GM12878 (cell line): Measurements from ENCODE around the gene UGT1A7. TPM values are rescaled to one million over a fixed set of nuclear protein-coding genes. Genes with fewer than 3 reads are reported as not detected.

Experiments
- ATAC-seq: fragments of 200-7000 bp; cut with Tn5 transposase; 3 replicates; pipeline ENCODE4 v1.9.1; 2020; ENCODE audit warnings: mild to moderate bottlenecking, moderate library complexity
- BruUV-seq: library from RNA; stranded (reverse); fragments of 400-500 nt; replicated peaks from 2 replicates; lab custom pipeline; 2021; lab: Mats Ljungman, UMichigan
- CTCF ChIA-PET: fragments of 300-600 bp; sonication (Branson Sonifier 250); formaldehyde crosslinking; extraction: SDS; loops from one replicate; lab custom pipeline; 2021; ENCODE audit warnings: inconsistent platforms; lab: Yijun Ruan, JAX
- POLR2A ChIA-PET: fragments of 350-600 bp; formaldehyde crosslinking; extraction: SDS; loops from one replicate; lab custom pipeline; 2021; ENCODE audit warnings: inconsistent platforms; lab: Charles Lee
- RAD21 ChIA-PET: fragments of 300-600 bp; sonication (Branson Sonifier 250); formaldehyde crosslinking; loops from one replicate; lab custom pipeline; 2023; ENCODE audit warnings: antibody characterized with exemption; ENCODE audit not compliant: unreplicated experiment; lab: Charles Lee
- SMC1A ChIA-PET: fragments of 300-600 bp; sonication (Branson Sonifier 250); formaldehyde crosslinking; loops from one replicate; lab custom pipeline; 2023; ENCODE audit not compliant: unreplicated experiment, uncharacterized antibody; lab: Charles Lee
- DNase-seq: peaks from one replicate; pipeline ENCODE4 v3.0.0-alpha.2; 2011; ENCODE audit warnings: low read depth, low spot score
- FAIRE-seq: peaks from 3 replicates; lab custom pipeline; 2011; peaks lifted over from hg19 to GRCh38; lab: Jason Lieb, UNC
- H2AFZ ChIP-seq: 2 replicates; pipeline ENCODE4 v1.6.0; 2011; ENCODE audit warnings: low read depth, low read length, control low read depth; ENCODE audit not compliant: control insufficient read depth
- H3K27ac ChIP-seq: 2 replicates; pipeline ENCODE4 v1.5.1; 2011; ENCODE audit warnings: control low read depth; ENCODE audit not compliant: control insufficient read depth, insufficient read depth
- H3K27me3 ChIP-seq, 2 experiments: replicated peaks in 1 of 2; 2 replicates each; pipeline versions ENCODE4 v1.6.0 to v1.6.1; 2011; ENCODE audit warnings: low read length in 1 of 2; ENCODE audit not compliant: control insufficient read depth in 2 of 2, insufficient read depth in 2 of 2
- H3K36me3 ChIP-seq, 2 experiments: 2 replicates each; pipeline ENCODE4 v1.5.1; 2011; ENCODE audit warnings: low read length in 1 of 2; ENCODE audit not compliant: control insufficient read depth in 2 of 2, insufficient read depth in 2 of 2
- H3K4me1 ChIP-seq: 2 replicates; pipeline ENCODE4 v1.6.1; 2011; ENCODE audit warnings: mild to moderate bottlenecking, low read length, moderate library complexity, mixed read lengths; ENCODE audit not compliant: control insufficient read depth, insufficient read depth
- H3K4me2 ChIP-seq: 2 replicates; pipeline ENCODE4 v1.6.0; 2011; ENCODE audit warnings: control low read depth; ENCODE audit not compliant: control insufficient read depth, insufficient read depth
- H3K4me3 ChIP-seq: fragments of 200-600 bp; sonication (generic); 2 replicates; pipeline ENCODE4 v1.5.1; 2016
- H3K79me2 ChIP-seq: 2 replicates; pipeline ENCODE4 v1.6.0; 2011; ENCODE audit warnings: low read length; ENCODE audit not compliant: control insufficient read depth, insufficient read depth
- H3K9ac ChIP-seq: 2 replicates; pipeline ENCODE4 v1.8.0; 2011; ENCODE audit warnings: low read length, control low read depth, mixed read lengths; ENCODE audit not compliant: control insufficient read depth, insufficient read depth
- H3K9me3 ChIP-seq: replicated peaks from 3 replicates; pipeline ENCODE4 v1.5.1; 2011; ENCODE audit warnings: mild to moderate bottlenecking, low read length; ENCODE audit not compliant: control insufficient read depth, insufficient read depth
- H4K20me1 ChIP-seq: 2 replicates; pipeline ENCODE4 v1.6.0; 2011; ENCODE audit not compliant: control insufficient read depth, insufficient read depth
- ATF7 ChIP-seq: fragments of 450-650 bp; IDR thresholded peaks from 2 replicates; pipeline ENCODE4 v1.6.1; 2016; ENCODE audit warnings: low read depth, mild to moderate bottlenecking
- GATAD2B ChIP-seq: fragments of 450-650 bp; conservative IDR thresholded peaks from 2 replicates; pipeline ENCODE4 v1.6.1; 2017; ENCODE audit warnings: low read depth, mild to moderate bottlenecking, moderate library complexity
- IRF4 ChIP-seq: IDR thresholded peaks from 2 replicates; pipeline ENCODE4 v1.6.1; 2011; ENCODE audit warnings: low read depth, low read length
- KLF5 ChIP-seq: fragments of 450-650 bp; IDR thresholded peaks from 2 replicates; pipeline ENCODE4 v1.6.1; 2014; ENCODE audit warnings: mild to moderate bottlenecking; ENCODE audit not compliant: partially characterized antibody
- MTA2 ChIP-seq: fragments of 450-650 bp; IDR thresholded peaks from 2 replicates; pipeline ENCODE4 v1.6.1; 2016; ENCODE audit warnings: low read depth, mild to moderate bottlenecking, moderate library complexity
- NFIC ChIP-seq: IDR thresholded peaks from 2 replicates; pipeline ENCODE4 v1.6.1; 2012; ENCODE audit warnings: low read depth, mild to moderate bottlenecking, inconsistent platforms, low read length, moderate library complexity
- NFXL1 ChIP-seq: fragments of 450-650 bp; IDR thresholded peaks from 2 replicates; pipeline ENCODE4 v1.6.1; 2017; ENCODE audit warnings: antibody characterized with exemption, mild to moderate bottlenecking, borderline replicate concordance
- PBX3 ChIP-seq: IDR thresholded peaks from 2 replicates; pipeline ENCODE4 v1.6.1; 2011; ENCODE audit warnings: mild to moderate bottlenecking, low read depth, low read length, moderate library complexity; ENCODE audit not compliant: insufficient replicate concordance
- RAD21 ChIP-seq: IDR thresholded peaks from 2 replicates; pipeline ENCODE4 v1.6.1; 2011; ENCODE audit warnings: mild to moderate bottlenecking, low read depth, low read length, moderate library complexity; ENCODE audit not compliant: insufficient read depth
- RAD51 ChIP-seq: fragments of 450-650 bp; IDR thresholded peaks from 2 replicates; pipeline ENCODE4 v1.6.1; 2016; ENCODE audit warnings: moderate library complexity, mild to moderate bottlenecking, inconsistent platforms
- RBBP5 ChIP-seq: fragments of 200-600 bp; sonication (generic); conservative IDR thresholded peaks from 2 replicates; pipeline ENCODE4 v1.6.1; 2016
- RCOR1 ChIP-seq: conservative IDR thresholded peaks from 2 replicates; pipeline ENCODE4 v1.6.1; 2012; ENCODE audit warnings: low read depth, low read length, improper control_type of control experiment
- RELA ChIP-seq: fragments of 450-650 bp; IDR thresholded peaks from 2 replicates; pipeline ENCODE4 v1.8.0; 2014; ENCODE audit warnings: borderline replicate concordance; ENCODE audit not compliant: partially characterized antibody
- SKIL ChIP-seq: fragments of 450-650 bp; IDR thresholded peaks from 2 replicates; pipeline ENCODE4 v1.6.1; 2017; ENCODE audit warnings: mild to moderate bottlenecking, low read depth, inconsistent platforms; ENCODE audit not compliant: poor library complexity, severe bottlenecking
- SREBF2 ChIP-seq: IDR thresholded peaks from 2 replicates; pipeline ENCODE4 v1.6.1; 2012; ENCODE audit warnings: mild to moderate bottlenecking, low read length
- ZBTB11 ChIP-seq: fragments of 450-650 bp; formaldehyde crosslinking; IDR thresholded peaks from 2 replicates; pipeline ENCODE4 v1.5.0; 2022; ENCODE audit warnings: mild to moderate bottlenecking, missing genetic modification characterization
- ZZZ3 ChIP-seq: IDR thresholded peaks from 2 replicates; pipeline ENCODE4 v1.6.1; 2011; ENCODE audit warnings: low read depth; ENCODE audit not compliant: control insufficient read depth, insufficient read length
- WGBS: methylation state at CpG from one replicate; pipeline ENCODE4 v1.1.6; 2016; ENCODE audit warnings: low lambda C conversion rate; ENCODE audit not compliant: insufficient replicate concordance, insufficient coverage; ENCODE audit errors: missing lambda C conversion rate; 5-methylcytosine and 5-hydroxymethylcytosine counted together
- in situ Hi-C: fragments of 300-500 bp; cut with MboI; formaldehyde crosslinking; loops from 9 replicates; pipeline ENCODE4 v1.14.3; 2018; ENCODE audit warnings: mixed read lengths
- intact Hi-C: fragments of 100-400 bp; cut with micrococcal nuclease; formaldehyde crosslinking; loops from one replicate; pipeline ENCODE4 v1.14.2; 2022; ENCODE audit not compliant: unreplicated experiment
- polyA plus RNA-seq, 11 experiments: library from polyadenylated mRNA; depleted of rRNA in 4 of 11; unstranded in 6 of 11; stranded (reverse) in 5 of 11; fragments of >200 nt; fragmentation: Nextera tagmentation in 4 of 11; fragmentation: Illumina TruSeq in 1 of 11; extraction: Ambion mirVana in 4 of 11; extraction: Trizol in 1 of 11; gene quantifications; 1 replicate in 1 of 11; 2 replicates in 10 of 11; pipeline versions ENCODE4 v1.2.1 to v1.2.3, GENCODE V29; 2011 to 2016; ENCODE audit warnings: inconsistent platforms in 2 of 11, missing spikeins in 2 of 11, low read depth in 1 of 11
- total RNA-seq, 4 experiments: library from RNA; depleted of rRNA in 3 of 4; stranded (reverse); fragments of >200 nt in 3 of 4; fragmentation: Illumina TruSeq in 1 of 4; extraction: Trizol in 1 of 4; gene quantifications; 2 replicates each; pipeline versions ENCODE4 v1.2.1 to v1.2.3, GENCODE V29; 2013 to 2021

The UGT1A7 gene
- total and polyA plus RNA-seq, 10 of the 15 experiments (the other 5 are each of a cell fraction or from before 2014, with no cell fraction given) = not detected

- TF ChIP-seq SKIL = no peak
- no peak for TF ChIP-seq MTA2
- no peak for TF ChIP-seq ZBTB11 (CRISPR knock-in tag)
Observed at GRCh38 chr2:233702238-233702637, 20.5 kb downstream of the UGT1A7 start (continued).

- ATAC-seq (no peak), FAIRE-seq (no peak), DNase-seq (no peak)
- Histone ChIP-seq H3K79me2 (no peaks in the 10 kb centered on the region), H3K4me2 (no peak overlapping the region), H3K9me3 (no peaks in the 10 kb centered on the region; the same call in 1 of the 3 replicates), H3K4me3 (no peak overlapping the region), H3K36me3 (no peaks in the 10 kb centered on the region), H3K4me1 (no peaks in the 10 kb centered on the region), H3K27ac (no peak overlapping the region), H3K9ac (no peak overlapping the region), H4K20me1 (no peaks in the 10 kb centered on the region), H3K27me3 (peaks cover 0 to 2% of the 10 kb centered on the region in 2 experiments; a peak in 1 of 4 replicates), H2AFZ (no peak overlapping the region)
- no TSS peak for BruUV-seq
- WGBS = 38% methylated on average over 4 of the region's 4 CpGs
- ChIA-PET CTCF (interaction anchor here (1.1 to 1.3 kb wide), 2 partner anchors 11 to 300 kb away, joined by 3 read pairs; no protein-coding TSS in a partner anchor), RAD21 (interaction anchor here (1.3 kb wide), 1 partner anchor 263 kb away, joined by 4 read pairs; no protein-coding TSS in a partner anchor), POLR2A (no interaction called here), SMC1A (interaction anchor here (1.0 to 1.2 kb wide), 2 partner anchors 19 to 194 kb away, joined by 3 read pairs; no protein-coding TSS in a partner anchor)
- intact Hi-C loops (no loop called here), in situ Hi-C loops (no loop called here)
- no peak for TF ChIP-seq SREBF2
- no peak for TF ChIP-seq GATAD2B
- TF ChIP-seq PBX3 = no peak
- TF ChIP-seq ZZZ3 = no peak
- no peak for TF ChIP-seq RCOR1
- TF ChIP-seq RAD21 = no peak
- TF ChIP-seq IRF4 = no peak
- TF ChIP-seq NFXL1 = no peak
- TF ChIP-seq RBBP5 = no peak
- TF ChIP-seq NFIC = no peak
- TF ChIP-seq ATF7 = no peak
- TF ChIP-seq KLF5 = no peak
- no peak for TF ChIP-seq RELA
- TF ChIP-seq RAD51 = no peak
Observed at GRCh38 chr2:233705911-233706506, 24.3 kb downstream of the UGT1A7 start.
